ENCODE data around the gene FLRT1. TPM values are rescaled to one million over a fixed set of nuclear protein-coding genes. Genes with fewer than 3 reads are reported as not detected.

Gene FLRT1
- total RNA-seq, 1 donor, result under 0.01 TPM

- no peak for TF ChIP-seq CTCF (IDR thresholded peaks at IDR 0.05; ENCODE audit: extremely low read depth, low read depth, low read length)
- no peak overlapping the region for H2AFZ ChIP-seq (ENCODE audit: low read length)
- no peaks in the 10 kb centered on the region for H3K9me3 ChIP-seq (ENCODE audit: low read depth, low read length)
- no peak overlapping the region for H3K4me2 ChIP-seq (ENCODE audit: insufficient read depth, low read length)
- peaks cover 37% of the 10 kb centered on the region for H3K36me3 ChIP-seq (ENCODE audit: insufficient read depth, low read length)
- DNase-seq (ENCODE audit: insufficient read length, low spot score, missing footprints), result peak; percentile 77
- peaks cover 48% of the 10 kb centered on the region for H3K79me2 ChIP-seq (ENCODE audit: insufficient read depth, low read length)
- peaks cover 9% of the 10 kb centered on the region for H3K4me1 ChIP-seq (ENCODE audit: insufficient read depth, low read length)
- no peaks in the 10 kb centered on the region for H3K27me3 ChIP-seq (ENCODE audit: insufficient read depth, low read length)
- no peak overlapping the region for H3K27ac ChIP-seq (ENCODE audit: low read depth, low read length)
- no peak overlapping the region for H3K4me3 ChIP-seq (ENCODE audit: insufficient read depth, low read length)
- H4K20me1 ChIP-seq (ENCODE audit: insufficient read depth, low read length), result peaks cover 45% of the 10 kb centered on the region
Measured at GRCh38 chr11:63991558-63991957, 44.2 kb upstream of the FLRT1 start.

- no peak overlapping the region for H3K4me3 ChIP-seq (ENCODE audit: insufficient read depth, low read length)
- no peaks in the 10 kb centered on the region for H3K4me1 ChIP-seq (ENCODE audit: insufficient read depth, low read length)
- H4K20me1 ChIP-seq (ENCODE audit: insufficient read depth, low read length), result peaks cover 35% of the 10 kb centered on the region
- no peak overlapping the region for H3K27ac ChIP-seq (ENCODE audit: low read depth, low read length)
- H2AFZ ChIP-seq (ENCODE audit: low read length), result no peak overlapping the region
- H3K27me3 ChIP-seq (ENCODE audit: insufficient read depth, low read length), result no peaks in the 10 kb centered on the region
- no peaks in the 10 kb centered on the region for H3K9me3 ChIP-seq (ENCODE audit: low read depth, low read length)
- H3K4me2 ChIP-seq (ENCODE audit: insufficient read depth, low read length), result no peak overlapping the region
- DNase-seq (ENCODE audit: insufficient read length, low spot score, missing footprints), result no peak
- peaks cover 32% of the 10 kb centered on the region for H3K79me2 ChIP-seq (ENCODE audit: insufficient read depth, low read length)
- H3K36me3 ChIP-seq (ENCODE audit: insufficient read depth, low read length), result peaks cover 46% of the 10 kb centered on the region
- TF ChIP-seq CTCF (IDR thresholded peaks at IDR 0.05; ENCODE audit: extremely low read depth, low read depth, low read length), result no peak
Measured at GRCh38 chr11:63993100-63993499, 42.6 kb upstream of the FLRT1 start.

- no peak overlapping the region for H2AFZ ChIP-seq (ENCODE audit: low read length)
- peaks cover 39% of the 10 kb centered on the region for H3K36me3 ChIP-seq (ENCODE audit: insufficient read depth, low read length)
- peaks cover 35% of the 10 kb centered on the region for H4K20me1 ChIP-seq (ENCODE audit: insufficient read depth, low read length)
- H3K4me1 ChIP-seq (ENCODE audit: insufficient read depth, low read length), result no peaks in the 10 kb centered on the region
- H3K79me2 ChIP-seq (ENCODE audit: insufficient read depth, low read length), result peaks cover 26% of the 10 kb centered on the region
- no peaks in the 10 kb centered on the region for H3K9me3 ChIP-seq (ENCODE audit: low read depth, low read length)
- H3K27me3 ChIP-seq (ENCODE audit: insufficient read depth, low read length), result no peaks in the 10 kb centered on the region
- H3K4me3 ChIP-seq (ENCODE audit: insufficient read depth, low read length), result no peak overlapping the region
- H3K4me2 ChIP-seq (ENCODE audit: insufficient read depth, low read length), result no peak overlapping the region
- TF ChIP-seq CTCF (IDR thresholded peaks at IDR 0.05; ENCODE audit: extremely low read depth, low read depth, low read length), result no peak
- no peak for DNase-seq (ENCODE audit: insufficient read length, low spot score, missing footprints)
- H3K27ac ChIP-seq (ENCODE audit: low read depth, low read length), result no peak overlapping the region
Measured at GRCh38 chr11:63993993-63994392, 41.7 kb upstream of the FLRT1 start.

DNA sequence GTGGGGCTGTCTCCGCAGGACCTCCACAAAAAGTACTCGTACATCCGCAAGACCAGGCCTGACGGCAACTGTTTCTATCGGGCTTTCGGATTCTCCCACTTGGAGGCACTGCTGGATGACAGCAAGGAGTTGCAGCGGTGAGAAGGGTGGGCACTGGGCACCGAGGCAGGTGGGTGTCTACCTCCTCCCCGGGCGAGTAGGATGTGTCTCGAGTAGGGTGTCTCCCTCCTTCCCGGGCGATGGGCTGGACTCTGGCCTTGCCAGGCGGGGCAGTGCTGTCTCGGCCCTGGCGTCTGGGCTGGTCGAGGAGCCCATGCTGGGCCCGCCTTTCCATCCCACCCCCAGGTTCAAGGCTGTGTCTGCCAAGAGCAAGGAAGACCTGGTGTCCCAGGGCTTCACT, 39.2 kb upstream of the FLRT1 start:
- Histone ChIP-seq H3K36me3 (ENCODE audit: insufficient read depth, low read length) (peaks cover 24% of the 10 kb centered on the region), H4K20me1 (ENCODE audit: insufficient read depth, low read length) (peaks cover 31% of the 10 kb centered on the region)

More for the DNA sequence above, 39.2 kb upstream of the FLRT1 start:
- Histone ChIP-seq H3K9me3 (ENCODE audit: low read depth, low read length) (no peaks in the 10 kb centered on the region), H3K4me2 (ENCODE audit: insufficient read depth, low read length) (no peak overlapping the region), H3K4me3 (ENCODE audit: insufficient read depth, low read length) (no peak overlapping the region), H3K27ac (ENCODE audit: low read depth, low read length) (no peak overlapping the region), H3K79me2 (ENCODE audit: insufficient read depth, low read length) (peaks cover 7% of the 10 kb centered on the region), H3K4me1 (ENCODE audit: insufficient read depth, low read length) (peaks cover 7% of the 10 kb centered on the region), H2AFZ (ENCODE audit: low read length) (no peak overlapping the region), H3K27me3 (ENCODE audit: insufficient read depth, low read length) (no peaks in the 10 kb centered on the region)
- DNase-seq (ENCODE audit: insufficient read length, low spot score, missing footprints), result peak; percentile 83
- no peak for TF ChIP-seq CTCF (IDR thresholded peaks at IDR 0.05; ENCODE audit: extremely low read depth, low read depth, low read length)
